ENCODE results near the gene IGF2BP1.
"Not testable (repeated sequence)": the region's sequence is repeated elsewhere in the genome, so short reads cannot be mapped to it uniquely, and the experiment has no call there.

Gene IGF2BP1

GRCh38 chr17:48997827-48998586 is 822 bp downstream of the IGF2BP1 start:
- Histone ChIP-seq H3K9ac (ENCODE audit: low read depth, low read length) (peak overlapping the region; percentile 100), H3K4me1 (ENCODE audit: control insufficient read depth, insufficient read depth, low read length) (peaks cover 17% of the 10 kb centered on the region), H3K4me3 (ENCODE audit: low read depth, low read length) (peak overlapping the region; percentile 98), H3K9me3 (ENCODE audit: control insufficient read depth, insufficient read depth, low read length) (no peaks in the 10 kb centered on the region), H3K36me3 (ENCODE audit: control insufficient read depth, insufficient read depth, low read length) (peaks cover 4% of the 10 kb centered on the region), H3K27me3 (ENCODE audit: control insufficient read depth, insufficient read depth, low read length) (no peaks in the 10 kb centered on the region)

- peak overlapping the region; percentile 100 for H3K9ac ChIP-seq (ENCODE audit: low read depth, low read length)
- H3K4me1 ChIP-seq (ENCODE audit: control insufficient read depth, insufficient read depth, low read length) = peaks cover 16% of the 10 kb centered on the region
- H3K36me3 ChIP-seq (ENCODE audit: control insufficient read depth, insufficient read depth, low read length) = peaks cover 4% of the 10 kb centered on the region
- peak overlapping the region; percentile 98 for H3K4me3 ChIP-seq (ENCODE audit: low read depth, low read length)
- no peaks in the 10 kb centered on the region for H3K27me3 ChIP-seq (ENCODE audit: control insufficient read depth, insufficient read depth, low read length)
- H3K9me3 ChIP-seq (ENCODE audit: control insufficient read depth, insufficient read depth, low read length) = no peaks in the 10 kb centered on the region
These were observed 1.6 kb downstream of the IGF2BP1 start for GRCh38 chr17:48998587-48999440.

GRCh38 chr17:49000943-49001342 is 3.8 kb downstream of the IGF2BP1 start:
- Histone ChIP-seq H3K9me3 (ENCODE audit: control insufficient read depth, insufficient read depth, low read length) (no peaks in the 10 kb centered on the region), H3K27me3 (ENCODE audit: control insufficient read depth, insufficient read depth, low read length) (no peaks in the 10 kb centered on the region), H3K9ac (ENCODE audit: low read depth, low read length) (no peak overlapping the region), H3K4me1 (ENCODE audit: control insufficient read depth, insufficient read depth, low read length) (peaks cover 19% of the 10 kb centered on the region), H3K4me3 (ENCODE audit: low read depth, low read length) (peak overlapping the region; percentile 98), H3K36me3 (ENCODE audit: control insufficient read depth, insufficient read depth, low read length) (peaks cover 14% of the 10 kb centered on the region)

GRCh38 chr17:49001671-49002070 is 4.5 kb downstream of the IGF2BP1 start:
- Histone ChIP-seq H3K9ac (ENCODE audit: low read depth, low read length) (no peak overlapping the region), H3K27me3 (ENCODE audit: control insufficient read depth, insufficient read depth, low read length) (no peaks in the 10 kb centered on the region), H3K9me3 (ENCODE audit: control insufficient read depth, insufficient read depth, low read length) (no peaks in the 10 kb centered on the region), H3K36me3 (ENCODE audit: control insufficient read depth, insufficient read depth, low read length) (peaks cover 14% of the 10 kb centered on the region), H3K4me3 (ENCODE audit: low read depth, low read length) (peak overlapping the region; percentile 59), H3K4me1 (ENCODE audit: control insufficient read depth, insufficient read depth, low read length) (peaks cover 23% of the 10 kb centered on the region)

- peak overlapping the region; percentile 59 for H3K4me3 ChIP-seq (ENCODE audit: low read depth, low read length)
- no peak overlapping the region for H3K9ac ChIP-seq (ENCODE audit: low read depth, low read length)
- no peaks in the 10 kb centered on the region for H3K27me3 ChIP-seq (ENCODE audit: control insufficient read depth, insufficient read depth, low read length)
- H3K4me1 ChIP-seq (ENCODE audit: control insufficient read depth, insufficient read depth, low read length) = peaks cover 23% of the 10 kb centered on the region
- H3K36me3 ChIP-seq (ENCODE audit: control insufficient read depth, insufficient read depth, low read length) = peaks cover 14% of the 10 kb centered on the region
- no peaks in the 10 kb centered on the region for H3K9me3 ChIP-seq (ENCODE audit: control insufficient read depth, insufficient read depth, low read length)
These were observed 5.1 kb downstream of the IGF2BP1 start for GRCh38 chr17:49002331-49002730.

- peaks cover 27% of the 10 kb centered on the region for H3K4me1 ChIP-seq (ENCODE audit: control insufficient read depth, insufficient read depth, low read length)
- H3K36me3 ChIP-seq (ENCODE audit: control insufficient read depth, insufficient read depth, low read length) = peaks cover 10% of the 10 kb centered on the region
- no peaks in the 10 kb centered on the region for H3K9me3 ChIP-seq (ENCODE audit: control insufficient read depth, insufficient read depth, low read length)
- H3K4me3 ChIP-seq (ENCODE audit: low read depth, low read length) = peak overlapping the region; percentile 59
- H3K27me3 ChIP-seq (ENCODE audit: control insufficient read depth, insufficient read depth, low read length) = no peaks in the 10 kb centered on the region
- H3K9ac ChIP-seq (ENCODE audit: low read depth, low read length) = no peak overlapping the region
These were observed 5.6 kb downstream of the IGF2BP1 start for GRCh38 chr17:49002766-49003165.

GRCh38 chr17:49003557-49004511 is 6.6 kb downstream of the IGF2BP1 start:
- Histone ChIP-seq H3K9ac (ENCODE audit: low read depth, low read length) (no peak overlapping the region), H3K27me3 (ENCODE audit: control insufficient read depth, insufficient read depth, low read length) (no peaks in the 10 kb centered on the region)

GRCh38 chr17:49005140-49005539 is 8.0 kb downstream of the IGF2BP1 start:
- H3K9ac ChIP-seq (ENCODE audit: low read depth, low read length) = no peak overlapping the region
- H3K27me3 ChIP-seq (ENCODE audit: control insufficient read depth, insufficient read depth, low read length) = no peaks in the 10 kb centered on the region
- H3K9me3 ChIP-seq (ENCODE audit: control insufficient read depth, insufficient read depth, low read length) = no peaks in the 10 kb centered on the region
- H3K36me3 ChIP-seq (ENCODE audit: control insufficient read depth, insufficient read depth, low read length) = peaks cover 10% of the 10 kb centered on the region
- H3K4me3 ChIP-seq (ENCODE audit: low read depth, low read length) = no peak overlapping the region
- peaks cover 27% of the 10 kb centered on the region for H3K4me1 ChIP-seq (ENCODE audit: control insufficient read depth, insufficient read depth, low read length)

More at GRCh38 chr17:49003557-49004511, 6.6 kb downstream of the IGF2BP1 start:
- Histone ChIP-seq H3K4me1 (ENCODE audit: control insufficient read depth, insufficient read depth, low read length) (peaks cover 27% of the 10 kb centered on the region), H3K4me3 (ENCODE audit: low read depth, low read length) (peak overlapping the region; percentile 59), H3K36me3 (ENCODE audit: control insufficient read depth, insufficient read depth, low read length) (peaks cover 10% of the 10 kb centered on the region), H3K9me3 (ENCODE audit: control insufficient read depth, insufficient read depth, low read length) (no peaks in the 10 kb centered on the region)

GRCh38 chr17:49008908-49009307 is 11.7 kb downstream of the IGF2BP1 start:
- peaks cover 12% of the 10 kb centered on the region for H3K36me3 ChIP-seq (ENCODE audit: control insufficient read depth, insufficient read depth, low read length)
- not testable (repeated sequence) for H3K4me3 ChIP-seq (ENCODE audit: low read depth, low read length); H3K27me3 ChIP-seq (ENCODE audit: control insufficient read depth, insufficient read depth, low read length); H3K9me3 ChIP-seq (ENCODE audit: control insufficient read depth, insufficient read depth, low read length); H3K9ac ChIP-seq (ENCODE audit: low read depth, low read length)
- peaks cover 29% of the 10 kb centered on the region for H3K4me1 ChIP-seq (ENCODE audit: control insufficient read depth, insufficient read depth, low read length)

- peak overlapping the region; percentile 91 for H3K9ac ChIP-seq (ENCODE audit: low read depth, low read length)
- H3K36me3 ChIP-seq (ENCODE audit: control insufficient read depth, insufficient read depth, low read length) = peaks cover 16% of the 10 kb centered on the region
- peak overlapping the region; percentile 61 for H3K4me3 ChIP-seq (ENCODE audit: low read depth, low read length)
- H3K4me1 ChIP-seq (ENCODE audit: control insufficient read depth, insufficient read depth, low read length) = peaks cover 27% of the 10 kb centered on the region
- H3K9me3 ChIP-seq (ENCODE audit: control insufficient read depth, insufficient read depth, low read length) = no peaks in the 10 kb centered on the region
- no peaks in the 10 kb centered on the region for H3K27me3 ChIP-seq (ENCODE audit: control insufficient read depth, insufficient read depth, low read length)
These were observed 15.6 kb downstream of the IGF2BP1 start for GRCh38 chr17:49012769-49013255.
